ENCODE data around the gene CRKL. TPM values are rescaled to one million over a fixed set of nuclear protein-coding genes. Genes with fewer than 3 reads are reported as not detected.
"Not testable (repeated sequence)": the region's sequence is repeated elsewhere in the genome, so short reads cannot be mapped to it uniquely, and the experiment has no call there.

The CRKL gene
- polyA plus RNA-seq, 3 donors, result 26.0 to 37.5 (median 29.4) TPM

- Mint-ChIP-seq H3K4me1 (peaks cover 24% of the 10 kb centered on the region), H3K36me3 (peaks cover 43 to 69% of the 10 kb centered on the region in 2 donors), H3K27me3 (ENCODE audit: low read depth in 3 of 3) (peaks cover 0 to 2% (median 0%) of the 10 kb centered on the region in 3 donors), H3K9me3 (no peaks in the 10 kb centered on the region), H3K27ac (peak overlapping the region in 1 of 7 donors; percentile 26), H3K4me3 (no peak overlapping the region)
- Histone ChIP-seq H3K4me2 (replicated peaks; ENCODE audit: extremely low read depth, low read length, poor library complexity, severe bottlenecking) (no peak overlapping the region), H3K79me2 (ENCODE audit: insufficient read depth, low read length) (peaks cover 98% of the 10 kb centered on the region), H3K9ac (ENCODE audit: insufficient read depth, low read length, poor library complexity, severe bottlenecking) (no peak overlapping the region), H3K27ac (ENCODE audit: low read depth in 1 of 2, low read length in 2 of 2) (peak overlapping the region in 1 of 2 donors; percentile 31), H3K4me1 (ENCODE audit: control insufficient read depth in 1 of 2, insufficient read depth in 2 of 2, low read length in 2 of 2) (no peaks in the 10 kb centered on the region), H3K27me3 (ENCODE audit: control insufficient read depth in 2 of 2, insufficient read depth in 2 of 2, low read length in 2 of 2) (no peaks in the 10 kb centered on the region), H3K4me3 (replicated peaks in 1 of 3; ENCODE audit: low read depth in 2 of 3, low read length in 3 of 3) (no peak overlapping the region), H3K9me3 (replicated peaks in 1 of 2; ENCODE audit: control insufficient read depth in 1 of 2, insufficient read depth in 1 of 2, low read length in 2 of 2) (no peaks in the 10 kb centered on the region), H2AFZ (ENCODE audit: insufficient read depth, low read depth, low read length, poor library complexity, severe bottlenecking) (no peak overlapping the region), H4K20me1 (ENCODE audit: insufficient read depth, low read length) (peaks cover 98% of the 10 kb centered on the region), H3K36me3 (replicated peaks in 1 of 2; ENCODE audit: control insufficient read depth in 1 of 2, insufficient read depth in 2 of 2, low read length in 2 of 2) (peaks cover 22 to 64% of the 10 kb centered on the region in 2 donors)
- WGBS (ENCODE audit: insufficient coverage), result 100% methylated on average over 2 of the region's 8 CpGs
- no peak for DNase-seq
- intact Hi-C loops (cut with micrococcal nuclease), result no loop called here
- no peak for TF ChIP-seq CTCF (IDR thresholded peaks at IDR 0.05)
These were observed 20.8 kb downstream of the CRKL start for GRCh38 chr22:20937794-20938671.

DNA sequence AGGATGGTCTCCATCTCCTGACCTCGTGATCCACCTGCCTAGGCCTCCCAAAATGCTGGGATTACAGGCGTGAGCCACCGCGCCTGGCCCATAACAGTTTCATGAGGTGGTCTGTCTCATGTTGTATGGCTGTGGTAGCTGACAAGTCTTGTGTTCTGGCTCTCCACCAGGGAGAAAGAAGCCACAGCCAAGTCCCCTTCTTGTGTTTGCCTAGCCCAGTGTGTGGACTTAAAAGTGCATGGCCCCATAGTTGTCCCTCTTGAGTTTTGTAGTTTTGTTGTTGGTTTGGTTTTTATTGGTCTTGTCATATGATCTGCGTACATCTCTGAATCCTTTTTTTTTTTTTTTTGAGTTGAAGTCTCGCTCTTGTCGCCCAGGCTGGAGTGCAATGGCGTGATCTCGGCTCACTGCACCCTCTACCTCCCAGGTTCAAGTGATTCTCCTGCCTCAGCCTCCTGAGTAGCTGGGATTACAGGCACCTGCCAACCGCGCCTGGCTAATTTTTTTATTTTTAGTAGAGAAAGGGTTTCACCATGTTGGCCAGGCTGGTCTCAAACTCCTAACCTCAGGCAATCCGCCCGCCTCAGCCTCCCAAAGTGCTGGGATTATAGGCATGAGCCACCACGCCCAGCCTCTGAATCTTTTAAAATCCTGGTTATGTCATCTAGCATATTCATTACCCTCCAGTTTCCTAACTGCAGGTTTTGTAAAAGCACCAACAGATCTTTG, 22.4 kb downstream of the CRKL start:
- DNase-seq; H3K4me3 ChIP-seq (replicated peaks in 1 of 3; ENCODE audit: low read depth in 2 of 3, low read length in 3 of 3); H3K9ac ChIP-seq (ENCODE audit: insufficient read depth, low read length, poor library complexity, severe bottlenecking); H2AFZ ChIP-seq (ENCODE audit: insufficient read depth, low read depth, low read length, poor library complexity, severe bottlenecking); H3K4me1 ChIP-seq (ENCODE audit: control insufficient read depth in 1 of 2, insufficient read depth in 2 of 2, low read length in 2 of 2); intact Hi-C loops (cut with micrococcal nuclease); H3K9me3 Mint-ChIP-seq; H3K27ac ChIP-seq (ENCODE audit: low read depth in 1 of 2, low read length in 2 of 2); H3K4me2 ChIP-seq (replicated peaks; ENCODE audit: extremely low read depth, low read length, poor library complexity, severe bottlenecking); H3K27me3 ChIP-seq (ENCODE audit: control insufficient read depth in 2 of 2, insufficient read depth in 2 of 2, low read length in 2 of 2); H3K9me3 ChIP-seq (replicated peaks in 1 of 2; ENCODE audit: control insufficient read depth in 1 of 2, insufficient read depth in 1 of 2, low read length in 2 of 2); H3K4me3 Mint-ChIP-seq; H3K27me3 Mint-ChIP-seq (ENCODE audit: low read depth in 3 of 3): not testable (repeated sequence)
- H3K79me2 ChIP-seq (ENCODE audit: insufficient read depth, low read length), result peaks cover 98% of the 10 kb centered on the region
- peaks cover 33 to 56% of the 10 kb centered on the region in 2 donors for H3K36me3 Mint-ChIP-seq
- peaks cover 98% of the 10 kb centered on the region for H4K20me1 ChIP-seq (ENCODE audit: insufficient read depth, low read length)
- 100% methylated on average over 1 of the region's 14 CpGs for WGBS (ENCODE audit: insufficient coverage)
- H3K27ac Mint-ChIP-seq, result peak overlapping the region in 3 of 7 donors; percentile 20 to 32 (median 30)
- peaks cover 14 to 50% of the 10 kb centered on the region in 2 donors for H3K36me3 ChIP-seq (replicated peaks in 1 of 2; ENCODE audit: control insufficient read depth in 1 of 2, insufficient read depth in 2 of 2, low read length in 2 of 2)
- peaks cover 29% of the 10 kb centered on the region for H3K4me1 Mint-ChIP-seq

All from CD14-positive monocyte (primary cell).